Lower leg skin (tissue), 3 donors: ENCODE data around the gene RASSF10.

ENCODE experiments used
- CTCF ChIP-seq, 3 donors: fragments of 450-650 bp; IDR thresholded peaks; one replicate each; pipeline ENCODE4 v1.5.1; 2016; ENCODE audit warnings: antibody characterized with exemption in 3 of 3, mild to moderate bottlenecking in 3 of 3, moderate library complexity in 2 of 3
- POLR2A ChIP-seq, 2 donors: fragments of 450-650 bp; IDR thresholded peaks; one replicate each; pipeline ENCODE4 v1.6.1; 2016 to 2017; ENCODE audit warnings: antibody characterized with exemption in 2 of 2, mild to moderate bottlenecking in 1 of 2, moderate library complexity in 1 of 2

- TF ChIP-seq CTCF (IDR thresholded peaks at IDR 0.05) (no peak), POLR2A (IDR thresholded peaks at IDR 0.05) (no peak)
Measured at GRCh38 chr11:12968826-12969225, 40.3 kb upstream of the RASSF10 start.
